GM21529 (cell line): Measurements from ENCODE around the gene SLC4A1.
"Not testable (repeated sequence)": the region's sequence is repeated elsewhere in the genome, so short reads cannot be mapped to it uniquely, and the experiment has no call there.

Experiments used
- ATAC-seq: cut with Tn5 transposase; IDR thresholded peaks from one replicate; pipeline ENCODE4 v1.9.1; 2021; ENCODE audit not compliant: unreplicated experiment

The SLC4A1 gene

DNA sequence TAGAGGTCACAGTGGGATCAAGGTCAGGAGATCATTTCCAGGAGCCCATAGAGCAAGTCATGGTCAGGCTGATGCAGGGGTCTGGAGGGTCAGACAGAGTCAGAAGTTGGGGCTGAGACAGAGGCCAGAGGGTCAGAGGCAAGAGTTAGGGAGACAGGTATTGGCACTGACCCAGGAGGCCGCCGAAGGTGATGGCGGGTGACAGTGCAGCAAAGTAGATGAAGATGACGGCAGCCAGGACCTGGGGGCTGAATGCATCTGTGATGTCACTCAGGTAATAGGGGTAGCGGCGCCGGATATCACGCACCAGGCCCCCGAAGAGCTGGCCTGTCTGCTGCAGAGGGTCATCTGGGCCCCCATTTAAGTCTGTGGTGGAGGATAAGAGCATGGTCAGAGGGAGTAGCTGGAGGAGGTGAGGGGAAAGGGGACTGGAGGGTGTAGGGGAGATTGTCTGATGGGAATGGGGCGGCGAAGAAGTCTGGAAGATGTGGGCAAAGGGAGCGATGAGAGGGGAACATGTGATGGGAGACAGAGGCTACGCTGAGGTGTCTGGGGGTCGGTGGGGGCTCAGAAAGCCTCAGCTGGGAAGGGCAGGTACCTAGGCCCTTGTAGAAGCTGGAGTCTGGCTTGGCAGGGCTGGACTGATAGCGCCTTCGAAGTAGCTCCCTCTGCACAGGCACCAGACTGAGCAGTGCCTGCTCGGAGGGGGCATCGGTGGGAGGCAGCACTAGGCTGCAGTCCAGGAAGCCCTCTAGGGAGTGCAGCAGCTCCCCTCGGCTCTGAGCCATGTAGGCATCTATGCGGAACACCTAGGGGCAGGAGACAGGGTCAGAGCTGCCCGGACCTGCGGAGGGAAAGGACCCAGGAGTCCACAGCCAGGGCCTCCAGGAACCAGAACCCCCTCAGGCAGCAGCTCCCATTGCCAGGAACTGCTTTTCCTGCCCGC, 9.8 kb downstream of the SLC4A1 start:
- no peak for ATAC-seq

DNA sequence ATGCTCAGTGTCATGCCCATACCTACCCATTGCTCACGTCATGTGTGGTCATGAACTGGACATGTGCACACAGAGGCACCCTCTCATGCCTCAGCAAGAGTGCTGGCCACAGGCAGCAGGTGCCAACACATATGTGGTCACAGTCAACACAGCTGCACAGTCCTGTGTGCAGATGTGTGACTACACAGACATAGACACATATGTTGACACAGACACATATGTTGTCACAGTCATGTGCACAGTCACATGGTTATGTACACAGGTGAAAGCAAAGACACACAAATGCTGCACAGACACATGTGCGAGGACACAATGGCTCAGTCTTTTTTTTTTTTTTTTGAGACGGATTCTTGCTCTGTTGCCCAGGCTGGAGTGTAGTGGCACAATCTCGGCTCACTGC, 11.3 kb downstream of the SLC4A1 start:
- no peak for ATAC-seq

- no peak for ATAC-seq
These were observed 12.0 kb downstream of the SLC4A1 start for GRCh38 chr17:44255915-44256314.

DNA sequence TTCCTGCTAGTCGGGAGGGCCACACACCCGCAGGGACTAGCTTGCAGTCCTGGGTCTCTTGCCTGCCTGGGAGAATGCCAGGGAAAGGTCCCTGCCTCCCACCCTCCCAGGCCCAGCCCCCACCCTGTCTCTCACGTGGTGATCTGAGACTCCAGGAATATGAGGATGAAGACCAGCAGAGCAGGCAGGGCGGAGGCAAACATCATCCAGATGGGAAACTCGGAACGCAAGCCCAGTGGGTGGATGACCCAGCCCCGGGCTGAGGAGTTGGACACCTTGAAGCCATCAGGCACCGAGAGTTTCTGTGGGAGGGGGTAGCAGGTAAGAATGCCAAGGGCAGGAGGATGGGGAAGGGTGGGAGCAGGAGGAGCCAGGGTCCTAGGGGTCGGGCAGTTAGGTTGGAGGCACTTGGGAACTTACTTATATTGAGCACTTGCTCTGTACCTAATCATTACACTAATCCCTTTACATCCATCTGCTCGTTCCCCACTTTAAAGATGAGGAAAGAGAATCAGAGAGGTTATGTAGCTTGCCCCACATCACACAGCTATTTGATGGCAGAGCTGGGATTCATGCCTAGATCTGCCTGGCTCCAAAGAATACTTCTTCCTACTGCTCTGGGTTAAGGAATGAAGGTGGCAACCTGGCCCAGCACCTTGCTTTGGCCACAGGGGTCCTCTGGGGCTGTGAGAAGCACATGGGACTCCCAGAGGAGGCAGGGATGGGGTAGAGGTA, 13.4 kb downstream of the SLC4A1 start:
- ATAC-seq: no peak

- no peak for ATAC-seq
These were observed 14.9 kb downstream of the SLC4A1 start for GRCh38 chr17:44253006-44253405.

- ATAC-seq: no peak
These were observed 16.9 kb downstream of the SLC4A1 start for GRCh38 chr17:44251062-44251461.

DNA sequence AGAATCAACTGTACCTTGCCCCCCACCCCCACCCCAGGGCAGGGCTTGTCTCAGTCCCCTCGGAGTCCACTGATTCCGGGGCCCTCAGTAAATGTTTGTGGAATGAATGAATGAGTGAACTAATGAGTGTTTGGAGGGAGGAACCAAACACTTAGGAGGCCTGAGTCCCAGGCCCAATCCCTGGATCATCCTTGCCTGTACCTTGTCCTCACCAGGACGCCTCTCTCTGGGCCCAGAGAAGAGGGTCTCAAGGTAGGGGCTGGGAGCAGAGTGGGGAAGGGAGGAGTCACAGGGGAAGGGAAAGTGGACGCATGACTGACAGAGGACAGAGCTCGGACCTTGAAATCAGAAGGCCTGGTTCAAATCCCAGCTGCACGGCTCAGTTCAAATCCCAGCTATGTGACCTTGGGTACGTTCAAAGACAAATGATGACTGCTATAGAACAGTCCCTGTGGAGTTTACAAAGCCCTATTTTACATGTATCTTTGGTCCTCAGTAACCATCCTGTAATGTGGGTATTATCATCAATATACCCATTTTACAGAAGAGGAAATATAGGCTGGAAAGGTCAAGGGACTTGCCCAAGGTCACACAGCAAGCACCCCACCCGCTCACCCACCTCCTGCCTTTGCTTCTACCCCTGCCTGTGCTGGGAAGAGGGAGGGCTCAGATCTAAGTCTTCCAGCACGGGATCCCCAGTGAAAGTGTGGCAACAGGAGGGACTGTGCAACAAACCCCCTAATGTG, 18.3 kb downstream of the SLC4A1 start:
- ATAC-seq: no peak

GRCh38 chr17:44247876-44248736, 19.8 kb downstream of the SLC4A1 start:
- ATAC-seq: no peak

DNA sequence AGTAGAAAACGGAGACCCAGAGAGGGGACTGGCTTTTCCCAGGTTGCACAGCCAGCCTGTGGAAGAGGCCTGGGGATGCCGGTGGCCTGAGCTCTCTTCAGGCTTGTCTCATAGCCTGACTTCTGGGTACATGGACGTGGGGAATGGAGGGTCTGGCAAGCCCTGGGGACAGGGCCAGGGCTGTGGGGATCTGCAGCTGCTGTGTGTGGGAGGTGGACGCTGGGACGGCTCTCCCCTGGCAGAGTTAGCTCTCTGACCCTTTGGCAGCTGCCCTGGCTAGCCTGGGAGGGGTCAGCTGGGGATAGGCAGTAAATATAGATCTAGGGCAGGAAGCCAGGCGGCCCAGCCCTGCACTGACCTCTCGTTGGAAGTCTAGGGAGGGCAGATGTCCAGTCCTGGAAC, 20.5 kb downstream of the SLC4A1 start:
- no peak for ATAC-seq

DNA sequence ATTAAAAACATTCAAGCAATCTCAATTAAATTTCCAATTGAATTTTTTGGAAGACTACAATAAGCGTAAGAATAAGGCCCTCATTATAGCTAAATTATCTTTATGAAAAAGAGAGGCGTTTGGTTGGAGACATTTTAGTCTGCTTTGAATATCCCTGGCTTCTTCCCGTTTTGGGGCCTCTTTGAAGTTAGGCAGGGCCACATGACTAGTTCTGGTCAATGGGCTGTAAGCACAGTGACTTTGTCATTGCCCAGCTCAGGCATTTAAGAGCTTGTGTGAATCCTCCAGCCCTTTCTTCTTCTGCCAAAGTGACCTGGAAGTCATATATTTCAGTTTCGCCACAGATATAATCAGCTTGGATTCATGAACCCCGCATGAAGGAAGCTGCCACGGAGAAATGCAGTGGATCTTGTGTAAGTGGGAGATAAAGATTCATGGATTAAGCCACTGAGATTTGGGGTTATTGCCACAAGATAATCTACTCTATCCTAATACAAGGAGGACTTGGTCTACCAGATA, 26.8 kb downstream of the SLC4A1 start:
- ATAC-seq: no peak

DNA sequence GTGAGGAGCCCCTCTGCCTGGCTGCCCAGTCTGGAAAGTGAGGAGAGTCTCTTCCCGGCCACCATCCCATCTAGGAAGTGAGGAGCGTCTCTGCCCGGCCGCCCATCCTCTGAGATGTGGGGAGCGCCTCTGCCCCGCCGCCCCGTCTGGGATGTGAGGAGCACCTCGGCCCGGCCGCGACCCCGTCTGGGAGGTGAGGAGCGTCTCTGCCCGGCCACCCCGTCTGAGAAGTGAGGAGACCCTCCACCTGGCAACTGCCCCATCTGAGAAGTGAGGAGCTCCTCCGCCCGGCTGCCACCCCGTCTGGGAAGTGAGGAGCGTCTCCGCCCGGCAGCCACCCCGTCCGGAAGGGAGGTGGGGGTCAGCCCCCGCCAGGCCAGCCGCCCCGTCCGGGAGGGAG, 30.0 kb downstream of the SLC4A1 start:
- not testable (repeated sequence) for ATAC-seq

DNA sequence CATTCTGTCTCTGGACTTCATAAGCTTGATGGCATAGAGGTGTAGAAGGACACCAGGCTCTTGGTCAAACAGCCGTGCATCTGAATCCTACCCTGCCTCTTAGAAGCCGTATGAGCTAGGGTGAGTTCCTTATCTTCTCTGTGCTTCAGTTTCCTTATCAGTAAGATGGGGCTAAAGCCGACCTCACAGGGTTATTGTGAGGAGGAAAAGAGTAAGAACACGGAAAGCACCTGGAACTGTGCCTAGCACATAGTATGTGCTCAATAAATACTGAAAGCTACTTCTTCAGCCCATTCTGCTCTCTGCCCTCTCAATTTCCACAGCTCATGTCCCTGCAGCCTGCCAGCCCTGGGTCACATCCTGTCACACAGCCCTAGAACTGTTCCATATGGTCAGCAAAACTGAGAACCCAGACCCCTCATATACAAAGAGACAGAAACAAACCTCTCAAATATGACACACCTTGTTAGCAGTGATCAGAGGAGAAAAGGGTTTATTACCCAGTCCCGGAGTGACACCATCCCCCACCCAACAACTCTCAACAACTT, 31.4 kb downstream of the SLC4A1 start:
- no peak for ATAC-seq

DNA sequence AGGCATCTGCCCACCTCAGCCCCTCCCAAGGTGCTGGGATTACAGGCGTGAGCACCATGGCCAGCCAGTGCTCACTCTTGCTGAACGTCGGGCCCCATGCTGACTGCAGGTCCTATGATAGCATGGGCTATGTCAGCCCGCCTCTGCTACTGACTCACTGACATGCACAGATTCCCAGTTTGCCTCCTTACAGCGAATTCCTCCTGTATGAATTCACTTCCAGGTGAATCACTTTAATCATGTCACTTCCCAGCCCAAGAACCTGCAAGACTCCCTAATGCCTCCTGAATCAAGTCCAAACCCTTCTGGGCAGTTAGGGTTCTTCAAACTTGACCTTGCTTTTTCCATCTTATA, 32.4 kb downstream of the SLC4A1 start:
- ATAC-seq: no peak

GRCh38 chr17:44233582-44233981, 34.4 kb downstream of the SLC4A1 start:
- no peak for ATAC-seq

- ATAC-seq: no peak
These were observed 35.9 kb downstream of the SLC4A1 start for GRCh38 chr17:44232061-44232460.

DNA sequence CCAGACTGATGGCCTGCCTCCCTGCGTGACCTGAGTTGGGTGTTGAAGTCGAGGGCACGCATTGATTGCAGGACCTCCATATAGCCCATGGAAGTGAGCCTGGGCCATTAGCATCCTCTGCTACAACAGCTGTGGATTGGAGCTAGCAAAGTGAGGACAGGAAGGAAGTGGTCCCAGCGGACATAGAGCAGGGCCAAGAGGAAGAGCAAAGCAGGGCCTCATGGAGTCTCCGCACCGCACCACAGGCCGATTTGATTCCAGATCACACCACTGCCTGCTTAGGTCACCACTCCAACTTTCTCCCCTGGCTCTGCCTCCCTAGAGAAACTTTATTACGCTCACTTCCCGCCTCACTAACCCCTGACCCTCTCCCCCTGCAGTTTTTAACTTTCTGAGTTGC, 37.8 kb downstream of the SLC4A1 start:
- ATAC-seq: no peak

GRCh38 chr17:44229090-44229489, 38.8 kb downstream of the SLC4A1 start:
- ATAC-seq: no peak

- ATAC-seq: no peak
These were observed 44.3 kb downstream of the SLC4A1 start for GRCh38 chr17:44223541-44224071.

GRCh38 chr17:44222112-44222869, 45.6 kb downstream of the SLC4A1 start:
- ATAC-seq: no peak
